B cell (primary cell): ENCODE data around the gene KCNS3.

Source experiments
- EZH2 ChIP-seq: IDR thresholded peaks from 2 replicates; pipeline ENCODE4 v1.6.1; 2012; ENCODE audit warnings: borderline replicate concordance, low read depth, mild to moderate bottlenecking, moderate library complexity, low read length; ENCODE audit not compliant: insufficient read depth, poor library complexity, severe bottlenecking
- TF ChIP-seq, protein P1 (sequence below): fragments of 200-600 bp; IDR thresholded peaks from one replicate; pipeline ENCODE4 v1.8.0; 2022; ENCODE audit warnings: antibody characterized with exemption, mild to moderate bottlenecking

DNA sequence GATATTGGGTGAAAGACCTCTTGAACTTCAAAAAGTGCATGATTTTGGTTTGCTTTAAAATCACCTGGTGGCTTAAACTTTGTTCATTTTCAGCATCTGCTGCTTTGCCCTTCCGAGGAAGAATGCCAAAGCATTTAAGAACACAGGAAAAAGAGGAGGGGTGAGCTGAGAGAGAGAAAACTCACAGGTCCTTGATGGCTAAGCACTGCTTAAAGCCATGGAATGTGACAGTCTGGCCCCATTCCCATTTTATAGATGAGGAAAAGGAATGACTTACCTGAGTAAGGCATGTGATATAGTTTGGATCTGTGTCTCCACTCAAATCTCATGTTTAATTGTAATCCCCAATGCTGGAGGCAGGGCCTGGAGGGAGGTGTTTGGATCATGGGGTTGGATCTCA, 58.1 kb downstream of the KCNS3 start:
- TF ChIP-seq, protein P1, sequence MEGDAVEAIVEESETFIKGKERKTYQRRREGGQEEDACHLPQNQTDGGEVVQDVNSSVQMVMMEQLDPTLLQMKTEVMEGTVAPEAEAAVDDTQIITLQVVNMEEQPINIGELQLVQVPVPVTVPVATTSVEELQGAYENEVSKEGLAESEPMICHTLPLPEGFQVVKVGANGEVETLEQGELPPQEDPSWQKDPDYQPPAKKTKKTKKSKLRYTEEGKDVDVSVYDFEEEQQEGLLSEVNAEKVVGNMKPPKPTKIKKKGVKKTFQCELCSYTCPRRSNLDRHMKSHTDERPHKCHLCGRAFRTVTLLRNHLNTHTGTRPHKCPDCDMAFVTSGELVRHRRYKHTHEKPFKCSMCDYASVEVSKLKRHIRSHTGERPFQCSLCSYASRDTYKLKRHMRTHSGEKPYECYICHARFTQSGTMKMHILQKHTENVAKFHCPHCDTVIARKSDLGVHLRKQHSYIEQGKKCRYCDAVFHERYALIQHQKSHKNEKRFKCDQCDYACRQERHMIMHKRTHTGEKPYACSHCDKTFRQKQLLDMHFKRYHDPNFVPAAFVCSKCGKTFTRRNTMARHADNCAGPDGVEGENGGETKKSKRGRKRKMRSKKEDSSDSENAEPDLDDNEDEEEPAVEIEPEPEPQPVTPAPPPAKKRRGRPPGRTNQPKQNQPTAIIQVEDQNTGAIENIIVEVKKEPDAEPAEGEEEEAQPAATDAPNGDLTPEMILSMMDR, result no peak
- no peak for TF ChIP-seq EZH2
